ENCODE measurements around the gene FAM210A. TPM values are rescaled to one million over a fixed set of nuclear protein-coding genes. Genes with fewer than 3 reads are reported as not detected.
"Not testable (repeated sequence)": the region's sequence is repeated elsewhere in the genome, so short reads cannot be mapped to it uniquely, and the experiment has no call there.

Gene FAM210A
- polyA plus RNA-seq, 4 donors, result 20.5 to 23.5 (median 22.3) TPM

GRCh38 chr18:13710414-13710831 is 15.9 kb downstream of the FAM210A start:
- DNase-seq (ENCODE audit: low read depth in 4 of 4, low spot score in 3 of 4), result no peak

- DNase-seq (ENCODE audit: low read depth in 4 of 4, low spot score in 3 of 4), result no peak
Measured at GRCh38 chr18:13703899-13704298, 22.5 kb downstream of the FAM210A start.

GRCh38 chr18:13700153-13700552 is 26.2 kb downstream of the FAM210A start:
- DNase-seq (ENCODE audit: low read depth in 4 of 4, low spot score in 3 of 4), result no peak

DNA sequence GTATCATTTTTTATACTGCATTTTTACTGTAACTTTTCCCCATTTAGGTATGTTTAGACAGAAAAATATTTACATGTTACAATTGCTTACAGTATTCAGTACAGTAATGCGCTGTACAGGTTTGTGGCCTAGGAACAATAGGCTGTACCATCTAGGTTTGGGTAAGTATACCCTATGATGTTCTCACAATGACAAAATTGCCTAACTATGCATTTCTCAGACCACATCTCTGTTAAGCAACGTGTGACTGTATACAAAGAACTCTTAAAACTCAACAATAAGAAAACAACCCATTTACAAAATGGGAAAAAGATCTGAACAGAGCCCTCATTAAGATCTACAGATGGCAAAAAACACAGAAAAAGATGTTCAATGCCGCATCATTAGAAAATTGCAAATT is 29.4 kb downstream of the FAM210A start:
- DNase-seq (ENCODE audit: low read depth in 4 of 4, low spot score in 3 of 4), result no peak

DNA sequence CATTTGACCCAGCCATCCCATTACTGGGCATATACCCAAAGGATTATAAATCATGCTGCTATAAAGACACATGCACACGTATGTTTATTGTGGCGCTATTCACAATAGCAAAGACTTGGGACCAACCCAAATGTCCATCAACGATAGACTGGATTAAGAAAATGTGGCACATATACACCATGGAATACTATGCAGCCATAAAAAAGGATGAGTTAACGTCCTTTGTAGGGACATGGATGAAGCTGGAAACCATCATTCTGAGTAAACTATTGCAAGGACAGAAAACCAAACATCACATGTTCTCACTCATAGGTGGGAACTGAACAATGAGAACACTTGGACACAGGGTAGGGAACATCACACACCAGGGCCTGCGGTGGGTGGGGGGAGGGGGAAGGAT is 31.0 kb downstream of the FAM210A start:
- DNase-seq (ENCODE audit: low read depth in 4 of 4, low spot score in 3 of 4), result not testable (repeated sequence)

DNA sequence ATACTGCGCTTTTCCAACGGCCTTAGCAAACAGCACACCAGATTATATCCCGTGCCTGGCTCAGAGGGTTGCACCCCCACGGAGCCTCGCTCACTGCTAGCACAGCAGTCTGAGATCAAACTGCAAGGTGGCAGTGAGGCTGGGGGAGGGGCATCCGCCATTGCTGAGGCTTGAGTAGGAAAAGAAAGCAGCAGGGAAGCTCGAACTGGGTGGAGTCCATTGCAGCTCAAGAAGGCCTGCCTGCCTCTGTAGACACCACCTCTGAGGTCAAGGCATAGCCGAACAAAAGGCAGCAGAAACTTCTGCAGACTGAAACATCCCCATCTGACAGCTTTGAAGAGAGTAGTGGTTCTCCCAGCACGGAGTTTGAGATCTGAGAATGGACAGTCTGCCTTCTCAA is 36.3 kb downstream of the FAM210A start:
- DNase-seq (ENCODE audit: low read depth in 4 of 4, low spot score in 3 of 4), result not testable (repeated sequence)

DNA sequence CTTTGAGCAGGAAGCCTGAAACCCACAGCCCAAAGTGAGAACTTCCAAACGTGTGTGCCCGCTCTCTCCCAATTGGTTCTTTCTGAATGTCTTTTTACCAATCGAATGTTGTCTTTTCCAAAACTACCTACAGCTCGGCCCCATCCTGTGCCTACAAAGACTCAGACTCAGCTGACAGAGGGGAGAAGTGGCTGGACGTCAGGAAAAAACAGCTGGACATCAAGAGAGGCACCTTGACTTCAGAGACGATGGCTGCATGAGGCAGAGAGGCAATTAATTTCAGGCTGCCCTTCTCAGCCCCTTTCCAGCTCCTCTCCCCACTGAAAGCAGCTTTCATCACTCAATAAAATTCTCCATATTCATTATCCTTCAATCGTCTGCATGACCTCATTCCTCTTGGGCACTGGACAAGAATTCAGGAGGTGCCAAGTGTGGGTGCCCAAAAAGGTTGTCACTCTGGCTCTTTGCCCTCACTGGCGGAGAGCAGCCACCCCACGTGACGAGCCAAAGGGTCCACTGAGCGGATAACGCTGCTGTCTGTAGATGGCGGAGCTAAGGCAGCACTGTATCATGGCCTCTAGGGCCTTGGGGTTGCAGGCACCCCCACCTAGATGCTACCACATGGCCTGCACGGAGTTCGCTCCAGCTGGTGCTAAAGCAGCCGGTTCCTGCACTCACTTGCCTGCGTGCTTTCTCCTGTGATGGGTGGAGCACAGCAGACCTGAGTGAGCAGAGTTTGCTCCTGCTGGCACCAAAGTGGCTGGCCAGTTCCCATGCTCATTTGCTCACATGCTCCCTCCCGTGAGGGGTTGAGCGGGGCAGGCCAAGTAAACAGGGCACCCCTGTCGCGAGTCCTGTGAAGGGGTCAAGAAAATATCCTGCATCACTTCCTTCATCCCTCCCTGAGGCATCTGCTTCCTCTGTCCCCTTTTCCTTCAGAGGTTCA is 37.9 kb downstream of the FAM210A start:
- DNase-seq (ENCODE audit: low read depth in 4 of 4, low spot score in 3 of 4), result no peak

GRCh38 chr18:13684546-13684945 is 41.8 kb downstream of the FAM210A start:
- no peak for DNase-seq (ENCODE audit: low read depth in 4 of 4, low spot score in 3 of 4)

- DNase-seq (ENCODE audit: low read depth in 4 of 4, low spot score in 3 of 4), result no peak
Measured at GRCh38 chr18:13681701-13682100, 44.7 kb downstream of the FAM210A start.

DNA sequence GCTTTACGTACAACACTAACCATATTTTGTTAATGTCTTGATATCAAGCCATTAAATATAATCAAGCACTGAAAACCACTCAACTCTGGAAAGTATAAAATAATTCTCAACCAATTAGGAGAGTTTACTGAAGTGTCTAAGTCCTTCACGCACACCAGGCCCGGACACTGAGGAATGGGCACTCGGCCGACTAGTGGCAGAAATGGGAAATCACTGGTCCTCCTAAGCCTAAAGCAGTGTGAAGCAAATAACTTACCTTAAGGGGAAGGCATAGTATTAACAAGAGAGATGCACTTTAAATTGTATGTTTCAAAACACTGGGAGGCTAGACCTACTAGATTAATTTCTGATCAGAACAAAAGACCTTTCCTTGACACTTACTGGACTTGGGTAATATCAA is 45.7 kb downstream of the FAM210A start:
- DNase-seq (ENCODE audit: low read depth in 4 of 4, low spot score in 3 of 4), result no peak

- DNase-seq (ENCODE audit: low read depth in 4 of 4, low spot score in 3 of 4), result not testable (repeated sequence)
Measured at GRCh38 chr18:13677350-13677749, 49.0 kb downstream of the FAM210A start.

- no peak for DNase-seq (ENCODE audit: low read depth in 4 of 4, low spot score in 3 of 4)
Measured at GRCh38 chr18:13676471-13676870, 49.9 kb downstream of the FAM210A start.

DNA sequence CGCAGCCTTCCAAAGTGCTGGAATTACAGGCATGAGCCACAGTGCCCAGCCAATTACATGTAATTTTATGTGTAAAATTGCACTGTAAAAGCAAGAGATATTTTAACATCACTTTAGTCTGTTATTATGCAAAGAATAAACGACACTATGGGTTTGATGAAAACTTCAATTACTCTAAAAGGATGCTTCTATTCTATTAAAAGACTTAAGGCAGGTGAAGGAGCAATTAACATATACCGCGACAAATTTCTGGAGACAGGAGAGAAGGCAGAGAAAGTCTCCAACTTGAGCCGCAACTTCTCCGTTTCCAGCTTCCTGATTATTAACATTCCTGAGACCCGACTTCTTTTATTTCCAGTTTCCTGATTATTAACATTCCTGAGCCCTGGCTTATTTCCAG is 53.7 kb downstream of the FAM210A start:
- DNase-seq (ENCODE audit: low read depth in 4 of 4, low spot score in 3 of 4), result no peak

DNA sequence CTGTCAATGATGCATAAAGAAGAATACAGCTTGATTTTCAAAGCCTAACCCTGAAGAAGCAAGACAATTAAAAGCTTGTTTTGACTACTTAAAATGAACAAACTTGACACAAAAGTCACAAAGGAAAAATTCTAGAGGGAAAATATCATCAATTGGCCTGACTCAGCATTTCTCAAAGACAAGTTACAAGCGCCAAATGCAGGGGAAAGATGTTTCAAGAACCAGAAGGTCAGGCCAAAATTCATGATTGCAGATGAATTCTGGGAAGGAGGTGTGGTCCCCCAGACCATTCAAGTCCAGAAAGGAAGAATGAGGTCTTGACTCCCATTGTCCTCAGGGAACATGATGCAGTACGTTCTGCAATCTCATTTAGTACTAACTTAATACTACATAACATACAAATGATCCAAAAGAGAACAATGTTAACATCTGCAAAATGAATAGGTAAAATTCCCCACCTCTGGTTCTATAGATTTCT is 64.5 kb downstream of the FAM210A start:
- DNase-seq (ENCODE audit: low read depth in 4 of 4, low spot score in 3 of 4), result no peak

GRCh38 chr18:13661051-13661778 is 65.1 kb downstream of the FAM210A start:
- DNase-seq (ENCODE audit: low read depth in 4 of 4, low spot score in 3 of 4), result no peak

DNA sequence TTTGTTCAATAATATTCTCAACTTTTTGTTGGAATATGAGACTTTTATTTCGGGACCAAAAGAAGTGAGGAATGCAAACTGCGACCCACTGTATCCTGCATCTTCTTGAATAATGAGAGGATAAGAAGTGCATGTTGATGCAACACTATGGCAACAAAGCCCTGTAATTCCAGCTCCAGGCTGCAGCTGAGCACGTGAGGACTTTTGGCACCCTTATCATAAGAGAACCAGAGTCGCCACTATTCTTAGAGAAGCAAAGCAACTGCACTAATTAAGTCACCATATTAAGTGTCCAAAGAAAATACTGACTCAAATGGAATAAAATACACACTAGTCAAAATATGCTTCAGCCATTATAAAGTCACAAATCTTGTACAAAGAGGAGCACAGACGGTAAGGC is 65.8 kb downstream of the FAM210A start:
- no peak for DNase-seq (ENCODE audit: low read depth in 4 of 4, low spot score in 3 of 4)

DNA sequence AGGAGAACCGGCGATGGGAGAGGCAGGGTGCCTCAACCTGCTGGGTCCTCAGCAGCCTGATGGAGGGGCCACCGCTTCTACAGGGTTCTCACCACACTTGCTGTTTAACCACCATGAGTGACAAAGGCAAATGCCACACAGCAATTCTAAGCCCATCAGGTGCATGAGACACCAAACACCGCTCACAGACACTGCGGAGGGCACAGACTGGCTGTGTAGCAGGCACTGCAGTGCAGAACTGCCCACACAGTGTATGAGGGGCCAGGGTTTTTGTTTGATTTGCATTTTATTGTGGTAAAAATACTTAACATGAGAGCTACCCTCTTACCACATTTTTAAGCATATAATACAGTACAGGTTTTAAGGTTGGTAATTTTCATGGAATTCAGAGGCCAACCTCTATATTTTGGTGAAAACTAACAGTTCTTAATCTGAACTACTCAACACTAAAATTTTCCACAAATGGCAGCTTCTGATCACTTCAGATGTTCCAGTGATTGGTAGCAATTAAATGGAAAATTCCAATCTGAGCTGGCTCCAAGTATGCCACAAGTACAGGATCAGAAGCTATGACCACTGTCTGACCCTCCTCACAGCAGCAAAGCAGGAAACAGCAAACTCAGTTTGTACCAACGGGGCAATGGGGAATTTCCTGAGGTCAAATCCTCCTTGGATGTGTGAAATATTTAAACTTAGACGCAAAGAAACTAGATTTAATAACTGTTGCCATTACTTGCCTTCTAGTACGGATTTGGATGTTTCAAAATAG is 67.7 kb downstream of the FAM210A start:
- DNase-seq (ENCODE audit: low read depth in 4 of 4, low spot score in 3 of 4), result no peak

- DNase-seq (ENCODE audit: low read depth in 4 of 4, low spot score in 3 of 4), result no peak
Measured at GRCh38 chr18:13657974-13658373, 68.4 kb downstream of the FAM210A start.

DNA sequence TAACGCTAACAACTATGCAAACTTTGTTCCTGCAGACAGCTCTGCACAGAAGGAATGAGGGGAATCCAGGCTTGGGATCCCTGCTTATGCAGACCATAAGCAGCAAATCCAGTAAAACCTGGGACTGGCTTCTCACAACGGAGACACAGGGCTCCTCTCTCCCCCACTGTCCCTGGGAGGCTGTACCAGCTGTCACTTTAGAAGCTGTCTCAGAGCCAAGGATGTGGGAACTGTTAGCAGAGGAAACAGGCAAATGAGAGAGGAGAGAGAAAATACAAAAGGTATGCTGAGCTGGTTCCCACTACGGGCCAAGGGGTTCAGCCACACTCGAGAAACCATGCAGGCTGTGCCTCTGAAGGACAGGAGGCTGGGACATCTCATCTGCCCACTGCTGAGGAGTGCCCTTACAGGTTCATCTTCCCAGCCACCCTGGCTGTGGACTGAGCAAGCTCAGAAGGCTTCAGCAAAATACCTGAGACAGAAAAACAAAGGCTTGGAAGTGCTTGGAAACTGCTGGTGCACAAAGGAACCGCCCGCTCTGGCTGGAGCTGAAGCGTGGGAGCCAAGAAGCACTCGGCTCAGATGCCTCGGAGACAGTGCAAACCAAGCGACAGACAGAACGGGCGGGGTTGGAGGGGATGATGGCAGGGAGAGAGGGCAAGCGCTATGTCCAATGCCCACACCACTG is 72.5 kb downstream of the FAM210A start:
- DNase-seq (ENCODE audit: low read depth in 4 of 4, low spot score in 3 of 4), result no peak

All from right renal pelvis (tissue), 4 donors.